Neural progenitor cell (in vitro differentiated cells): ENCODE results near the gene OTOP2.

Source experiments
- EZH2 ChIP-seq: fragments of 200-600 bp; sonication (generic); IDR thresholded peaks from 2 replicates; pipeline ENCODE4 v1.6.1; 2017; ENCODE audit warnings: antibody characterized with exemption, mild to moderate bottlenecking, moderate library complexity
- EZH2phosphoT487 ChIP-seq: fragments of 200-600 bp; sonication (generic); IDR thresholded peaks from 2 replicates; pipeline ENCODE4 v1.6.1; 2017; ENCODE audit warnings: antibody characterized with exemption
- TF ChIP-seq, protein P1 (sequence below): fragments of 200-600 bp; sonication (generic); IDR thresholded peaks from 2 replicates; pipeline ENCODE4 v1.5.1; 2017; ENCODE audit warnings: antibody characterized with exemption, mild to moderate bottlenecking

DNA sequence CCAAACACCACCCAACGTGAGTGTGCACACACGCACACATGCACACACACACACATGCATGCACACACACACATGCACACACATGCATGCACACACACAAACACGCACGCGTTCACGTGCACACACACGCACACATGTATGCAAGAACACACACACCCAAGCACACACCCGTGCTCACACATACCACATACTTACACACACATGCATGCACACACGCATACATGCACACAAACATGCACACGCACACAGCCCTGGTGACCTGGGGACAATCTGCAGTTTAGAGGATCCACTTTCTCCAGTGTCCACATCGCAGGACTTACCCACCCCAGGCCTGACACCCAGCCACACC, 7.2 kb upstream of the OTOP2 start:
- TF ChIP-seq, protein P1, sequence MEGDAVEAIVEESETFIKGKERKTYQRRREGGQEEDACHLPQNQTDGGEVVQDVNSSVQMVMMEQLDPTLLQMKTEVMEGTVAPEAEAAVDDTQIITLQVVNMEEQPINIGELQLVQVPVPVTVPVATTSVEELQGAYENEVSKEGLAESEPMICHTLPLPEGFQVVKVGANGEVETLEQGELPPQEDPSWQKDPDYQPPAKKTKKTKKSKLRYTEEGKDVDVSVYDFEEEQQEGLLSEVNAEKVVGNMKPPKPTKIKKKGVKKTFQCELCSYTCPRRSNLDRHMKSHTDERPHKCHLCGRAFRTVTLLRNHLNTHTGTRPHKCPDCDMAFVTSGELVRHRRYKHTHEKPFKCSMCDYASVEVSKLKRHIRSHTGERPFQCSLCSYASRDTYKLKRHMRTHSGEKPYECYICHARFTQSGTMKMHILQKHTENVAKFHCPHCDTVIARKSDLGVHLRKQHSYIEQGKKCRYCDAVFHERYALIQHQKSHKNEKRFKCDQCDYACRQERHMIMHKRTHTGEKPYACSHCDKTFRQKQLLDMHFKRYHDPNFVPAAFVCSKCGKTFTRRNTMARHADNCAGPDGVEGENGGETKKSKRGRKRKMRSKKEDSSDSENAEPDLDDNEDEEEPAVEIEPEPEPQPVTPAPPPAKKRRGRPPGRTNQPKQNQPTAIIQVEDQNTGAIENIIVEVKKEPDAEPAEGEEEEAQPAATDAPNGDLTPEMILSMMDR = no peak
- no peak for TF ChIP-seq EZH2phosphoT487
- no peak for TF ChIP-seq EZH2
